Lung (tissue), 12 donors: Measurements from ENCODE around the gene OSBPL6. TPM values are rescaled to one million over a fixed set of nuclear protein-coding genes. Genes with fewer than 3 reads are reported as not detected.

Source experiments
- ATAC-seq: fragments of 200-7000 bp; cut with Tn5 transposase; one replicate; pipeline ENCODE4 v1.9.1; 2020; ENCODE audit warnings: moderate number of reproducible peaks; ENCODE audit not compliant: insufficient read depth, low FRiP score
- DNase-seq, 3 donors: peaks; one replicate each; pipeline ENCODE4 v3.0.0-alpha.2; 2013 to 2017
- H3K27ac ChIP-seq, 2 donors: one replicate each; pipeline ENCODE4 v1.5.1; 2013; ENCODE audit warnings: mild to moderate bottlenecking in 2 of 2, moderate library complexity in 2 of 2, control low read depth in 1 of 2, inconsistent platforms in 1 of 2, low read depth in 1 of 2, low read length in 1 of 2
- H3K27me3 ChIP-seq, 3 donors: one replicate each; pipeline ENCODE4 v1.5.1; 2013; ENCODE audit warnings: low read length in 2 of 3; ENCODE audit not compliant: control insufficient read depth in 3 of 3, insufficient read depth in 3 of 3
- H3K36me3 ChIP-seq, 4 donors: one replicate each; pipeline ENCODE4 v1.5.1; 2013; ENCODE audit warnings: low read length in 4 of 4, mild to moderate bottlenecking in 1 of 4, moderate library complexity in 1 of 4; ENCODE audit not compliant: control insufficient read depth in 4 of 4, insufficient read depth in 4 of 4
- H3K4me1 ChIP-seq, 5 donors: one replicate each; pipeline ENCODE4 v1.5.1; 2013; ENCODE audit warnings: low read length in 5 of 5, mild to moderate bottlenecking in 2 of 5, moderate library complexity in 1 of 5; ENCODE audit not compliant: control insufficient read depth in 5 of 5, insufficient read depth in 5 of 5
- H3K4me3 ChIP-seq: one replicate; pipeline ENCODE4 v1.5.1; 2013; ENCODE audit warnings: mild to moderate bottlenecking, control low read depth, moderate library complexity
- H3K9ac ChIP-seq, 2 donors: one replicate each; pipeline ENCODE4 v1.5.1; 2013; ENCODE audit warnings: low read length in 2 of 2, control low read depth in 1 of 2; ENCODE audit not compliant: insufficient read depth in 1 of 2
- H3K9me3 ChIP-seq, 4 donors: one replicate each; pipeline ENCODE4 v1.5.1; 2013; ENCODE audit warnings: low read length in 3 of 4, mild to moderate bottlenecking in 1 of 4, moderate library complexity in 1 of 4; ENCODE audit not compliant: control insufficient read depth in 4 of 4, insufficient read depth in 3 of 4
- WGBS, 2 donors: extraction: QIAGEN DNeasy Blood & Tissue Kit; methylation state at CpG; one replicate each; pipeline ENCODE4 v1.1.7; 2013; 5-methylcytosine and 5-hydroxymethylcytosine counted together
- polyA plus RNA-seq, 2 donors: library from polyadenylated mRNA; stranded (reverse); fragments of 200-250 nt; gene quantifications; one replicate each; pipeline ENCODE4 v1.2.1, GENCODE V29; 2013
- total RNA-seq, 2 donors: library from RNA; depleted of rRNA in 1 of 2; stranded (reverse); fragments of >200 nt in 1 of 2; gene quantifications; one replicate each; pipeline ENCODE4 v1.2.1, GENCODE V29; 2014 to 2021
- TF ChIP-seq, protein P1 (sequence below): IDR thresholded peaks from 2 replicates; pipeline ENCODE4 v1.5.1; 2012; ENCODE audit warnings: mild to moderate bottlenecking; ENCODE audit errors: control extremely low read depth, extremely low read depth
- donor health status: control.
- donor health status: control.
- donor health status: Bipolar disorder and iron deficiency.
- donor health status: healthy.
- donor health status: DM: yes; HTN: yes; CAD: no.

The OSBPL6 gene
- total and polyA plus RNA-seq, 4 donors: 1.9 to 23.5 (median 7.8) TPM

DNA sequence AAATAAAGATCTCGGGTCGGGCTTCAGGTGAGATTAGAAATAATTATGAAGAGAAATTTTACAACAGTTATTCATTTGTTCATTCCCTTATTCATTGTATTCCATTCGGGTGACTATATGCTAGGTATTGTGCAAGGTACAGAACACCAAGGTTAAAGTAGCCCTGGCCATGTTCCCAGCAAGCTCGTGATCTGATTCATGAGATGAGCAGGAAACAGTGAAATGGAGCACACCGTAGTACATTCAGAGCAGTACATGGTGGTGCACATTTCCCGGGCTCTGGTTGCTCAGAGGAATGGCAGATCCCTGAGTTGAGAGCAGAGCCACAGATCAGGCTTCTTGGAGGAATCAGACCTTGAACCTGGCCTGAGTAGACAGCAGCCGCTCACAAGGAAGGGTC, 168.9 kb downstream of the OSBPL6 start:
- Histone ChIP-seq H3K27me3 (no peaks in the 10 kb centered on the region), H3K9ac (no peak overlapping the region), H3K4me3 (no peak overlapping the region), H3K9me3 (peaks cover 0 to 4% (median under 1%) of the 10 kb centered on the region in 4 donors), H3K36me3 (peaks cover 0 to 2% (median 0%) of the 10 kb centered on the region in 4 donors), H3K4me1 (peaks cover 0 to 4% (median 0%) of the 10 kb centered on the region in 5 donors), H3K27ac (no peak overlapping the region)
- TF ChIP-seq, protein P1, sequence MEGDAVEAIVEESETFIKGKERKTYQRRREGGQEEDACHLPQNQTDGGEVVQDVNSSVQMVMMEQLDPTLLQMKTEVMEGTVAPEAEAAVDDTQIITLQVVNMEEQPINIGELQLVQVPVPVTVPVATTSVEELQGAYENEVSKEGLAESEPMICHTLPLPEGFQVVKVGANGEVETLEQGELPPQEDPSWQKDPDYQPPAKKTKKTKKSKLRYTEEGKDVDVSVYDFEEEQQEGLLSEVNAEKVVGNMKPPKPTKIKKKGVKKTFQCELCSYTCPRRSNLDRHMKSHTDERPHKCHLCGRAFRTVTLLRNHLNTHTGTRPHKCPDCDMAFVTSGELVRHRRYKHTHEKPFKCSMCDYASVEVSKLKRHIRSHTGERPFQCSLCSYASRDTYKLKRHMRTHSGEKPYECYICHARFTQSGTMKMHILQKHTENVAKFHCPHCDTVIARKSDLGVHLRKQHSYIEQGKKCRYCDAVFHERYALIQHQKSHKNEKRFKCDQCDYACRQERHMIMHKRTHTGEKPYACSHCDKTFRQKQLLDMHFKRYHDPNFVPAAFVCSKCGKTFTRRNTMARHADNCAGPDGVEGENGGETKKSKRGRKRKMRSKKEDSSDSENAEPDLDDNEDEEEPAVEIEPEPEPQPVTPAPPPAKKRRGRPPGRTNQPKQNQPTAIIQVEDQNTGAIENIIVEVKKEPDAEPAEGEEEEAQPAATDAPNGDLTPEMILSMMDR: no peak
- DNase-seq (no peak), ATAC-seq (no peak)
- WGBS, 2 donors: 77 to 92% methylated on average over 7 of the region's 7 CpGs

DNA sequence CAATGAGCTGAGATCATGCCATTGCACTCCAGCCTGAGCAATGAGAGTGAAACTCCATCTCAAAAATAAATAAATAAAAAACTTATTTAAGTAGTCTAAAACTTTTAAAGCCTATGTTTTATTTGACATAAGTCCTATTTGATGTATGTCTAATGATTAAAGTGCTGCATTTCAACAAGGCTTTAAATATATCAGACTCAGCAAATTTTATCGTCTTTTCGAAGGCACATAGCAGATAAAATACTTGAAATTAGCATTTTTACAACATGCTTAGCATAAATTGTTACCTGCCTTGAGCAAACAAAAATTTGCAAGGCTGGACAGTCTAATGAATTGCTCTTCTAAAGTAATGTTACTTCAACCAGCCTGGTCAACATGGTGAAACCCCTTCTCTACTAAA, 170.8 kb downstream of the OSBPL6 start:
- TF ChIP-seq, protein P1: no peak
- no peak for DNase-seq
- Histone ChIP-seq H3K9ac (no peak overlapping the region), H3K4me3 (no peak overlapping the region), H3K27ac (no peak overlapping the region), H3K36me3 (peaks cover 0 to 2% (median 0%) of the 10 kb centered on the region in 4 donors), H3K4me1 (peaks cover 0 to 4% (median 0%) of the 10 kb centered on the region in 5 donors), H3K9me3 (no peaks in the 10 kb centered on the region), H3K27me3 (no peaks in the 10 kb centered on the region)
- WGBS, 2 donors: 88 to 93% methylated on average over 2 of the region's 2 CpGs
- no peak for ATAC-seq

DNA sequence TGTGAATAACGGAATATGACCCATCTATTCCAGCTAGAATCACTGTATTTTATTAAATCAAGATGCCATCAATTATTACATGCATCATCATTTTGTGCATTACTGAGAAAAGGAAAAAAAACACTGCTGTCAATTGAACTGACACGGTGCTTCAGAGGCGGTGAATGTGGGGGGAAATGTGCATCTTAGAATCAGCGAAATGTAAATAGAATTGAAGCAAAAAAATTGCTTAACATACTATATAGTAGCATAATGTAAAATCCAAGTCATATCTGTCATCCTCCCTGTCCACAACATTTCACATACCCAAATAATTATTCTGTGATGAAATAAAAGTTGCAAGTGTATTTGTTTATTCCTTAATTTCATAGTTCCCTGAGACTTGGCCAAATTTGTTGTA, 172.1 kb downstream of the OSBPL6 start:
- Histone ChIP-seq H3K4me3 (no peak overlapping the region), H3K27me3 (no peaks in the 10 kb centered on the region), H3K36me3 (peaks cover 0 to 2% (median 0%) of the 10 kb centered on the region in 4 donors), H3K27ac (no peak overlapping the region), H3K4me1 (peaks cover 0 to 4% (median 0%) of the 10 kb centered on the region in 5 donors), H3K9ac (no peak overlapping the region), H3K9me3 (no peaks in the 10 kb centered on the region)
- ATAC-seq (no peak), DNase-seq (peak in 1 of 3 donors; percentile 13)
- WGBS, 2 donors: 88 to 93% methylated on average over 4 of the region's 4 CpGs
- TF ChIP-seq, protein P1: no peak

DNA sequence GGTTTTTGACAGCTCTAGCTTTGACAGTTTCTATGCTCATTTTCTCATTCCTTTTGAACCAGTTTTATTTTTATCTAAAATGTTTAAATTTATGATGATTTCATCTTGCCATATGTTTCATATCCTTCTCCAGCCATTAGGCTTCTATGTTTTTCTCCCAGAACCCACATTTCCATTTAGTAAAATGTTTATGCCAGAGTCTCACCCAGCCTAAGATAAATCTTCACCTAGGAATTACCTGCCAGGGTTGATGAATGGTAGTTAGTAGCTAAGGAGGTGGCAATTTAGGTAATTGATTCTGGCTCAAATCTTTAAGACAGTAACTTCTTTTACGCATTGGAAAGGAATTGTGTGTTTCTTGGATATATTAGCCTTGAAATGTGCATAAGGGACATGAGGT, 173.0 kb downstream of the OSBPL6 start:
- no peaks in the 10 kb centered on the region for H3K9me3 ChIP-seq
- TF ChIP-seq, protein P1: no peak
- WGBS, 2 donors: 94 to 95% methylated on average over 1 of the region's 1 CpG
- peaks cover 0 to 2% (median 0%) of the 10 kb centered on the region in 4 donors for H3K36me3 ChIP-seq
- peak in 1 of 3 donors; percentile 30 for DNase-seq
- H3K4me3 ChIP-seq: no peak overlapping the region
- peaks cover 0 to 4% (median 0%) of the 10 kb centered on the region in 5 donors for H3K4me1 ChIP-seq
- H3K9ac ChIP-seq: no peak overlapping the region
- H3K27ac ChIP-seq: no peak overlapping the region
- no peak for ATAC-seq
- H3K27me3 ChIP-seq: no peaks in the 10 kb centered on the region
